ENCODE measurements around the gene STK26.
"Not testable (repeated sequence)": the region's sequence is repeated elsewhere in the genome, so short reads cannot be mapped to it uniquely, and the experiment has no call there.

STK26 gene

GRCh38 chrX:132044953-132045352 lies 21.9 kb downstream of the STK26 start:
- Histone ChIP-seq H3K27me3 (ENCODE audit: insufficient read depth, poor library complexity, severe bottlenecking) (no peaks in the 10 kb centered on the region), H3K4me3 (replicated peaks; ENCODE audit: insufficient read depth, low read length) (no peak overlapping the region), H3K27ac (replicated peaks) (no peak overlapping the region)
- TF ChIP-seq, protein P1, sequence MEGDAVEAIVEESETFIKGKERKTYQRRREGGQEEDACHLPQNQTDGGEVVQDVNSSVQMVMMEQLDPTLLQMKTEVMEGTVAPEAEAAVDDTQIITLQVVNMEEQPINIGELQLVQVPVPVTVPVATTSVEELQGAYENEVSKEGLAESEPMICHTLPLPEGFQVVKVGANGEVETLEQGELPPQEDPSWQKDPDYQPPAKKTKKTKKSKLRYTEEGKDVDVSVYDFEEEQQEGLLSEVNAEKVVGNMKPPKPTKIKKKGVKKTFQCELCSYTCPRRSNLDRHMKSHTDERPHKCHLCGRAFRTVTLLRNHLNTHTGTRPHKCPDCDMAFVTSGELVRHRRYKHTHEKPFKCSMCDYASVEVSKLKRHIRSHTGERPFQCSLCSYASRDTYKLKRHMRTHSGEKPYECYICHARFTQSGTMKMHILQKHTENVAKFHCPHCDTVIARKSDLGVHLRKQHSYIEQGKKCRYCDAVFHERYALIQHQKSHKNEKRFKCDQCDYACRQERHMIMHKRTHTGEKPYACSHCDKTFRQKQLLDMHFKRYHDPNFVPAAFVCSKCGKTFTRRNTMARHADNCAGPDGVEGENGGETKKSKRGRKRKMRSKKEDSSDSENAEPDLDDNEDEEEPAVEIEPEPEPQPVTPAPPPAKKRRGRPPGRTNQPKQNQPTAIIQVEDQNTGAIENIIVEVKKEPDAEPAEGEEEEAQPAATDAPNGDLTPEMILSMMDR (IDR thresholded peaks at IDR 0.05; ENCODE audit: insufficient read depth, low read length), result no peak
- TF ChIP-seq SPI1 (IDR thresholded peaks at IDR 0.05; ENCODE audit: borderline replicate concordance, low read depth), result no peak
- TF ChIP-seq REST (IDR thresholded peaks at IDR 0.05; ENCODE audit: insufficient replicate concordance, low read depth), result no peak
- TF ChIP-seq POLR2AphosphoS5 (IDR thresholded peaks at IDR 0.05; ENCODE audit: low read depth), result no peak
- TF ChIP-seq GABPA (IDR thresholded peaks at IDR 0.05; ENCODE audit: low read depth), result no peak
- DNase-seq (ENCODE audit: low read depth in 1 of 2, low spot score in 1 of 2), result no peak

GRCh38 chrX:132045456-132045855 lies 22.4 kb downstream of the STK26 start:
- no peak overlapping the region for H3K4me3 ChIP-seq (replicated peaks; ENCODE audit: insufficient read depth, low read length)
- no peak overlapping the region for H3K27ac ChIP-seq (replicated peaks)
- H3K27me3 ChIP-seq (ENCODE audit: insufficient read depth, poor library complexity, severe bottlenecking), result no peaks in the 10 kb centered on the region
- DNase-seq (ENCODE audit: low read depth in 1 of 2, low spot score in 1 of 2), result no peak
- TF ChIP-seq SPI1 (IDR thresholded peaks at IDR 0.05; ENCODE audit: borderline replicate concordance, low read depth) (no peak), POLR2AphosphoS5 (IDR thresholded peaks at IDR 0.05; ENCODE audit: low read depth) (no peak), GABPA (IDR thresholded peaks at IDR 0.05; ENCODE audit: low read depth) (no peak), REST (IDR thresholded peaks at IDR 0.05; ENCODE audit: insufficient replicate concordance, low read depth) (no peak)
- TF ChIP-seq, protein P1 (IDR thresholded peaks at IDR 0.05; ENCODE audit: insufficient read depth, low read length), result no peak

DNA sequence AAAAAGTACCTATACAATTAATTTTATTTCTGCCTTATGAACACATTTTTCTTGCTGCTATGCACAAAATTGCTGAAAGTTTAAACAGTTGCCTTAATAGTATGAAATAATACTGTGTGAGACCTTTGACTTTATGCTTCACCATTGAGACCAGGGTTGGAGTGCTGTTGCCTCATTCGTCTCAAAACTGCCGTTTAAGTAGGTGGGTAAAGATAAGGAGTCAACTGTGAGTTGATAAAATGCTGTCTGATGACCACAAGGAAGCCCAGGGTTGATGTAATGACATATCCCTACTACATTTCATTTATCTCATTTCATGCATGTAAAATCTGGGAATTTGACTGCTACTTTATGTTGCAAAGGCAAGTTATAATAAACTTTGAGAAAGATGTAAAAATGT lies 23.4 kb downstream of the STK26 start:
- DNase-seq (ENCODE audit: low read depth in 1 of 2, low spot score in 1 of 2), result no peak
- Histone ChIP-seq H3K27ac (replicated peaks) (no peak overlapping the region), H3K4me3 (replicated peaks; ENCODE audit: insufficient read depth, low read length) (no peak overlapping the region), H3K27me3 (ENCODE audit: insufficient read depth, poor library complexity, severe bottlenecking) (no peaks in the 10 kb centered on the region)
- TF ChIP-seq, protein P1 (IDR thresholded peaks at IDR 0.05; ENCODE audit: insufficient read depth, low read length), result no peak
- TF ChIP-seq SPI1 (IDR thresholded peaks at IDR 0.05; ENCODE audit: borderline replicate concordance, low read depth), result no peak

- not testable (repeated sequence) for H3K4me3 ChIP-seq (replicated peaks; ENCODE audit: insufficient read depth, low read length); H3K27ac ChIP-seq (replicated peaks); H3K27me3 ChIP-seq (ENCODE audit: insufficient read depth, poor library complexity, severe bottlenecking); DNase-seq (ENCODE audit: low read depth in 1 of 2, low spot score in 1 of 2)
Observed at GRCh38 chrX:132051778-132052177, 28.7 kb downstream of the STK26 start.
